ENCODE measurements around the gene ARHGAP15. TPM values are rescaled to one million over a fixed set of nuclear protein-coding genes. Genes with fewer than 3 reads are reported as not detected.

Gene ARHGAP15
- total RNA-seq, 8 experiments from 2014 or later = 0.29 to 1.3 (median 0.51) TPM; not detected in 2

GRCh38 chr2:143771939-143772338 lies 642.7 kb downstream of the ARHGAP15 start:
- 25 to 88% (median 61%) methylated on average over 1 to 6 of the region's 6 CpGs; no CpG with 5 or more reads in 3 of the 10 experiments for WGBS, 10 experiments
- in situ Hi-C loops (cut with MboI; ENCODE audit: low pct_unique_long_range_greater_than_20kb in 2 of 9, low sequenced_read_pairs in 9 of 9, unreplicated experiment in 9 of 9) = no loop called here
- no peak for ATAC-seq (replicated peaks in 6 of 8)
- H3K4me1 ChIP-seq (replicated peaks in 1 of 2) = peaks cover 2 to 10% of the 10 kb centered on the region in 2 donors
- no peak overlapping the region for H3K4me3 ChIP-seq
- no peak overlapping the region for H3K27ac ChIP-seq

GRCh38 chr2:143776526-143777297 lies 647.5 kb downstream of the ARHGAP15 start:
- Histone ChIP-seq H3K4me1 (replicated peaks in 1 of 2) (peaks cover 2 to 20% of the 10 kb centered on the region in 2 donors), H3K4me3 (no peak overlapping the region), H3K27ac (no peak overlapping the region)
- WGBS, 10 experiments = 11 to 100% (median 83%) methylated on average over 1 to 4 of the region's 4 CpGs; no CpG with 5 or more reads in 1 of the 10 experiments
- in situ Hi-C loops (cut with MboI; ENCODE audit: low pct_unique_long_range_greater_than_20kb in 2 of 9, low sequenced_read_pairs in 9 of 9, unreplicated experiment in 9 of 9) = no loop called here
- peak in 2 of 8 experiments; percentile 44 to 96 for ATAC-seq (replicated peaks in 6 of 8)

GRCh38 chr2:143779021-143779420 lies 649.8 kb downstream of the ARHGAP15 start:
- Histone ChIP-seq H3K4me1 (replicated peaks in 1 of 2) (peaks cover 2 to 20% of the 10 kb centered on the region in 2 donors), H3K27ac (no peak overlapping the region), H3K4me3 (no peak overlapping the region)
- WGBS, 10 experiments = 0 to 40% (median 20%) methylated on average over 1 to 3 of the region's 3 CpGs; no CpG with 5 or more reads in 3 of the 10 experiments
- in situ Hi-C loops (cut with MboI; ENCODE audit: low pct_unique_long_range_greater_than_20kb in 2 of 9, low sequenced_read_pairs in 9 of 9, unreplicated experiment in 9 of 9) = no loop called here
- ATAC-seq (replicated peaks in 6 of 8) = peak in 7 of 8 experiments; percentile 65 to 98 (median 77)

DNA sequence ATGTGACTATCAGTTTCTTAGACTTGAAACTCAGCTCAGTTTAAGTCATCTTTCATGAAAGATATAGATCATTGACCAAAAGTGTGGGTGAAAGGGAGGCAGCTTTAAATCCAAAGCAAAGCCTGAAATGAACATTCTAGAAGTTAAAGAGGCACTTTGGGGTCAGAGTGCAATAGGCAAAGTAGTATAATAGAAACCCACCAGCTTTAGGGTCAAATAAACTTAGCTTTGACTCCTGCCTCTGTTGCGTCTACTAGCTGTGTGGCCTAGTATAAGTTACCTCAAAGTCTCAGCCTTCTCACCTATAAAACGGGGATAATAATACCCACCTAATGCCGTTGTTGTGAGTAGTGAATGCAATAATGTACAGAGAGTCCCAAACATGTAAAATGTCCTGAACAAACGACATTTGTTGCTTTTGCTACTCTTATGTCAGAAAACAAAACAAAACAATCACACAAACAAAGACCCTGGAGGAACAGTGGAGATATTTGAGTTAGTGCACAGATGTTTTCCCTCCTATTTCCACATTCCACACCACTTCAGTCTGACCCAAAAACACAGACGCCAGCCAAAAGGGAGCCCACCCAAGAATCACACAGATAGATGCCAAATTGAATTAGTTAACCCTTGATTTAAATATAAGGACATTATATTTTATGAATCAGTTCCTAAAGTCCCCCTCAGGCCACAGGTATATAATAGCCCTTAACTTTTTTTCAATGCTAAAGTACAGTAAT lies 657.0 kb downstream of the ARHGAP15 start:
- WGBS, 10 experiments = 0 to 88% (median 72%) methylated on average over 1 to 5 of the region's 5 CpGs; no CpG with 5 or more reads in 3 of the 10 experiments
- no peak overlapping the region for H3K4me3 ChIP-seq
- H3K4me1 ChIP-seq (replicated peaks in 1 of 2) = no peaks in the 10 kb centered on the region
- no peak for ATAC-seq (replicated peaks in 6 of 8)
- in situ Hi-C loops (cut with MboI; ENCODE audit: low pct_unique_long_range_greater_than_20kb in 2 of 9, low sequenced_read_pairs in 9 of 9, unreplicated experiment in 9 of 9) = no loop called here
- H3K27ac ChIP-seq = no peak overlapping the region

DNA sequence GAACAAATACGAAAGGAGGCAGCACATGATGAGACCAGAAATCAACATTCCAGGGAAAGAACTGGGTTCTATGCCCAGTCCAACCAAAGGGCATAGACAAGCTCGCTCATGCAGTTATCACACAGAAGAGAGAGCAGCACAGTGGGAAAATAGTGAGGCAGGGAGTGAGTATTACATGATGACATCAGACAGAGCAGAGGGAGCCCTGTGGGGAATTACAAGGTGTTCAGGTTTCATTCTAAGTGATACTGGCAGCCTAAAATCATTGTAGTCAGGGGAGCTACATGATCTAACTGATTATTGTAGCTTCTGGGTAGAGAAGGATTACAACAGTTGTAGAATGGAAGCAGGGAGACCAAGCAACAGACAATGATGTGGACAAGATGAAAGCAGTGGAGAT lies 658.5 kb downstream of the ARHGAP15 start:
- H3K4me1 ChIP-seq (replicated peaks in 1 of 2) = no peaks in the 10 kb centered on the region
- 60 to 100% (median 90%) methylated on average over 1 to 2 of the region's 2 CpGs; no CpG with 5 or more reads in 1 of the 10 experiments for WGBS, 10 experiments
- no peak overlapping the region for H3K4me3 ChIP-seq
- no peak overlapping the region for H3K27ac ChIP-seq
- peak in 3 of 8 experiments; percentile 21 to 55 (median 45) for ATAC-seq (replicated peaks in 6 of 8)
- in situ Hi-C loops (cut with MboI; ENCODE audit: low pct_unique_long_range_greater_than_20kb in 2 of 9, low sequenced_read_pairs in 9 of 9, unreplicated experiment in 9 of 9) = no loop called here

DNA sequence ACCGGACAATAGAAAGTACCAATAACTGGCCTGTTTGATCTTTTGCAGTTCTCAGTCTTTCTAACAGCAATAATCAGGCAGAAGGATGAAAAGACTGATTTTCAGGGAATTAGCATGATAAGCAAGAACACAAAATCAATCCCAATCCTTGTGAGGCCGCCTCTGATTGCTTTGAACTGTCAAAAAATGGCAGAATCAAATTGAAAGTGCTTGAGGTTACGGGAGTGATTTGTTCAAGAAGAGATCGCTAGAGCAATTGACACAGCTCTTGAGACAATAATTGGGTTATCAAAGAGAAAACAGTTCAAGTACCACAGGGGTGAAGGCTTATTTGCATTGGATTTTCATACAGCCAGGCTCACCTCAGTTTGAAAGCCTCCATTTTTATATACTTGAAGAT lies 663.4 kb downstream of the ARHGAP15 start:
- Histone ChIP-seq H3K27ac (no peak overlapping the region), H3K4me3 (no peak overlapping the region), H3K4me1 (replicated peaks in 1 of 2) (no peaks in the 10 kb centered on the region)
- no peak for ATAC-seq (replicated peaks in 6 of 8)
- WGBS, 10 experiments = 50 to 100% (median 78%) methylated on average over 1 to 4 of the region's 4 CpGs; no CpG with 5 or more reads in 1 of the 10 experiments
- in situ Hi-C loops (cut with MboI; ENCODE audit: low pct_unique_long_range_greater_than_20kb in 2 of 9, low sequenced_read_pairs in 9 of 9, unreplicated experiment in 9 of 9) = no loop called here

DNA sequence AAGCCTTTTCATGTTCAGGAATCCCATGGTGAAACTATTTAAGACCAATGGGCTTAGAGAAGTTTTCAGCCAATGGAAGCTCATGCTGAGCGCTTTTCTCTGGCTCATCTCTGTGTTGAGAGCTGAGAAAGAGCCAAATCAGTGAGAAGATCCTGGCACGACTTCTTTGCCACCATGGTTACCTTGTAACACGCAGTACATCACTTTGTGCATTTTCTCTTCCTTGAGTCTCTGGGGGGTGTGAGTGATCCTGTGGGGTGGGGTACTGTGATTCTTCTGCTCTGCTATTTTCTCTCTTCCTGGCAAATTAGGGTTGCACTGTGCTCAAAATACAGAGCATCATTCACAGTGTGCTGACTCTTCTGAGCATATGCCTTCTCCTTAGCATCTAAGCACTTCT lies 664.2 kb downstream of the ARHGAP15 start:
- Histone ChIP-seq H3K4me3 (no peak overlapping the region), H3K27ac (no peak overlapping the region), H3K4me1 (replicated peaks in 1 of 2) (no peaks in the 10 kb centered on the region)
- WGBS, 10 experiments = 50 to 100% (median 82%) methylated on average over 1 to 3 of the region's 3 CpGs; no CpG with 5 or more reads in 2 of the 10 experiments
- in situ Hi-C loops (cut with MboI; ENCODE audit: low pct_unique_long_range_greater_than_20kb in 2 of 9, low sequenced_read_pairs in 9 of 9, unreplicated experiment in 9 of 9) = no loop called here
- ATAC-seq (replicated peaks in 6 of 8) = no peak

DNA sequence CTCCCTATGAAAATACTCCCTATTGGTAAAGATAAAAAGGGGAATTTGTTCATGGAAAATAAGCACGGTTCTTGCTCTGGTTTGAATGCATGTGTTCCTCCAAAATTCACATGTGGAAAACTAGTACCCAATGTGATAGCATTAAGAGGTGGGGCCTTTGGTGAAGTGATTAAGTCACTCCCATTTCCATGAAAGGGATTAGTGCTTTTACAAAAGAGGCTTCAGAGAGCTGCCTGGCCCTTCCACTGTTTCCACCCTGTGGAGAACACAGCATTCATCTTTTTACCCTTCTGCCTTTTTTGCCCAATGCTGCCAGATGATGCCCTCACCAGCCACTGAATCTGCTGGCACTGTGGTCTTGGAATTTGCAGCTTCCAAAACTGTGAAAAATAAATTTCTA lies 666.8 kb downstream of the ARHGAP15 start:
- 60 to 100% (median 89%) methylated on average over 1 of the region's 1 CpG; no CpG with 5 or more reads in 3 of the 10 experiments for WGBS, 10 experiments
- Histone ChIP-seq H3K4me3 (no peak overlapping the region), H3K4me1 (replicated peaks in 1 of 2) (no peaks in the 10 kb centered on the region), H3K27ac (no peak overlapping the region)
- in situ Hi-C loops (cut with MboI; ENCODE audit: low pct_unique_long_range_greater_than_20kb in 2 of 9, low sequenced_read_pairs in 9 of 9, unreplicated experiment in 9 of 9) = no loop called here
- ATAC-seq (replicated peaks in 6 of 8) = peak in 1 of 8 experiments; percentile 34

DNA sequence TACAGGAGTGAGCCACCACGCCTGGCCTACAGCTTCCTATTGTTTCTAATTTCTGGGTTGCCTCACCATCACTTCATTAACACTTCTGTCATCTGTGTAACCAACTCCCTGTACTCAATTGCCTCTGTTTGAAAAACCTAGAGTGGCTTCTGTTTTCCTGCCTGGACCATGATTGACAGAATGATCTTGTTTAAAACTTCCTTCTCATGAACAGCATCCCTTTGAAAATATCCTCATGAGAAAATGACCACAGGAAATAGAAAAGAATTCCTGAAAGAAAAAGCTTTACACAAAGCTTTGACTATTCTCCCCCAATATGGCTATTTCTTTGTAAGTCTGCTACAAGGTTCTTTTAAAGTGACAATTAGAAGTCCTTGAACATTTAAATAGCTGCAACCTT lies 672.3 kb downstream of the ARHGAP15 start:
- in situ Hi-C loops (cut with MboI; ENCODE audit: low pct_unique_long_range_greater_than_20kb in 2 of 9, low sequenced_read_pairs in 9 of 9, unreplicated experiment in 9 of 9) = loop anchor here in 1 of 9 experiments (25.0 kb wide), 1 partner anchor 214 kb away; no protein-coding TSS in a partner anchor
- Histone ChIP-seq H3K4me1 (replicated peaks in 1 of 2) (no peaks in the 10 kb centered on the region), H3K4me3 (no peak overlapping the region), H3K27ac (no peak overlapping the region)
- WGBS, 10 experiments = 60 to 100% methylated on average over 1 of the region's 1 CpG; no CpG with 5 or more reads in 8 of the 10 experiments
- no peak for ATAC-seq (replicated peaks in 6 of 8)

DNA sequence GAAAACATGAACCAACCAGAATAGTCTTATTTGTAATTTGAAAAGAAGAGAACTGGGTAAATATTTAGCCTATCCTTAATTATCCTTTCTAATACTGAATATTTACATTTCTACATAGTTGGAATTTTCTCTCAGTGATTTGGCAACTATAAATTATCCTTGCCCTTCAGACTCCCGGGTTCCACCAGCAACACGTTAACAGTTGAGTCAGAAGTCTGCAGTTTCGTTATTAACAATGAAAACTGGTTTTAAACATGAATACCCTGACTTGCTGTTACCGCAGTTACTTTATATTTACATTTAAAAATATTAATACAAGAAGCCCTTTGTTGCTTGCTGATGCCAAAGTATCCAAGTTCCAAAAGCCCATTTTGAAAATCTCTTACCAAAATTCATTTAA lies 673.0 kb downstream of the ARHGAP15 start:
- ATAC-seq (replicated peaks in 6 of 8) = peak in 1 of 8 experiments; percentile 59
- in situ Hi-C loops (cut with MboI; ENCODE audit: low pct_unique_long_range_greater_than_20kb in 2 of 9, low sequenced_read_pairs in 9 of 9, unreplicated experiment in 9 of 9) = loop anchor here in 1 of 9 experiments (25.0 kb wide), 1 partner anchor 215 kb away; no protein-coding TSS in a partner anchor
- Histone ChIP-seq H3K4me3 (no peak overlapping the region), H3K27ac (no peak overlapping the region), H3K4me1 (replicated peaks in 1 of 2) (no peaks in the 10 kb centered on the region)
- 37 to 100% (median 80%) methylated on average over 1 to 4 of the region's 4 CpGs; no CpG with 5 or more reads in 1 of the 10 experiments for WGBS, 10 experiments

- Histone ChIP-seq H3K27ac (no peak overlapping the region), H3K4me3 (no peak overlapping the region), H3K4me1 (replicated peaks in 1 of 2) (no peaks in the 10 kb centered on the region)
- WGBS, 10 experiments = 78 to 100% (median 89%) methylated on average over 1 to 5 of the region's 5 CpGs; no CpG with 5 or more reads in 2 of the 10 experiments
- ATAC-seq (replicated peaks in 6 of 8) = no peak
- in situ Hi-C loops (cut with MboI; ENCODE audit: low pct_unique_long_range_greater_than_20kb in 2 of 9, low sequenced_read_pairs in 9 of 9, unreplicated experiment in 9 of 9) = loop anchor here in 1 of 9 experiments (25.0 kb wide), 1 partner anchor 216 kb away; no protein-coding TSS in a partner anchor
Measured at GRCh38 chr2:143802871-143803650, 673.8 kb downstream of the ARHGAP15 start.

GRCh38 chr2:143803936-143804335 lies 674.7 kb downstream of the ARHGAP15 start:
- in situ Hi-C loops (cut with MboI; ENCODE audit: low pct_unique_long_range_greater_than_20kb in 2 of 9, low sequenced_read_pairs in 9 of 9, unreplicated experiment in 9 of 9) = loop anchor here in 1 of 9 experiments (25.0 kb wide), 1 partner anchor 217 kb away; no protein-coding TSS in a partner anchor
- Histone ChIP-seq H3K4me3 (no peak overlapping the region), H3K4me1 (replicated peaks in 1 of 2) (no peaks in the 10 kb centered on the region), H3K27ac (no peak overlapping the region)
- 36 to 100% (median 69%) methylated on average over 1 to 3 of the region's 3 CpGs for WGBS, 10 experiments
- no peak for ATAC-seq (replicated peaks in 6 of 8)

Data from motor neuron (in vitro differentiated cells).